Measurements from ENCODE around the gene DGKQ. TPM values are rescaled to one million over a fixed set of nuclear protein-coding genes. Genes with fewer than 3 reads are reported as not detected.

The DGKQ gene
- total and polyA plus RNA-seq, 2 donors (not counting 3 experiments of a cell fraction or from before 2014, with no cell fraction given): 15.8 to 20.2 TPM

GRCh38 chr4:958696-959337 lies 14.6 kb downstream of the DGKQ start:
- Histone ChIP-seq H3K4me2 (ENCODE audit: insufficient read depth, low read length) (no peak overlapping the region), H3K9me1 (replicated peaks; ENCODE audit: control insufficient read depth, extremely low read depth, insufficient read depth, low read length) (no peaks in the 10 kb centered on the region), H3K4me3 (replicated peaks in 1 of 3; ENCODE audit: insufficient read depth in 1 of 3, low read depth in 1 of 3, low read length in 3 of 3) (no peak overlapping the region), H3K27me3 (ENCODE audit: control insufficient read depth in 2 of 2, insufficient read depth in 2 of 2, low read length in 2 of 2) (no peaks in the 10 kb centered on the region), H3K9ac (replicated peaks; ENCODE audit: extremely low read depth, insufficient read depth, low read length) (no peak overlapping the region), H4K20me1 (replicated peaks; ENCODE audit: control insufficient read depth, extremely low read depth, insufficient read depth, low read length) (no peaks in the 10 kb centered on the region), H3K36me3 (ENCODE audit: control insufficient read depth in 2 of 2, extremely low read depth in 1 of 2, insufficient read depth in 2 of 2, low read length in 2 of 2) (peaks cover 0 to 15% of the 10 kb centered on the region in 2 experiments), H3K4me1 (ENCODE audit: control insufficient read depth, extremely low read depth, insufficient read depth, low read length) (no peaks in the 10 kb centered on the region), H3K79me2 (ENCODE audit: control insufficient read depth, insufficient read depth, low read length) (no peaks in the 10 kb centered on the region), H3K27ac (ENCODE audit: insufficient read depth, low read depth, low read length) (no peak overlapping the region), H2AFZ (ENCODE audit: low read depth, low read length) (no peak overlapping the region), H3K9me3 (replicated peaks; ENCODE audit: control insufficient read depth, insufficient read depth, low read length) (no peaks in the 10 kb centered on the region)
- DNase-seq (ENCODE audit: low read depth, low spot score): no peak
- dilution Hi-C loops (cut with MboI; ENCODE audit: extremely low pct_ligation_motif_present, low sequenced_read_pairs) (no loop called here), intact Hi-C loops (cut with micrococcal nuclease) (no loop called here)
- TF ChIP-seq POLR2A (IDR thresholded peaks at IDR 0.05; ENCODE audit: low read depth, low read length) (no peak), CTCF (IDR thresholded peaks at IDR 0.05; ENCODE audit: extremely low read depth in 1 of 2, insufficient read depth in 1 of 2, low read depth in 1 of 2, low read length in 2 of 2) (no peak), EZH2 (IDR thresholded peaks at IDR 0.05; ENCODE audit: borderline replicate concordance, low read depth, low read length, severe bottlenecking) (no peak)
- ChIA-PET POLR2A (no interaction called here), CTCF (no interaction called here)
- BruUV-seq (replicated peaks): no TSS peak
- FAIRE-seq: no peak

- H3K27ac ChIP-seq (ENCODE audit: insufficient read depth, low read depth, low read length): no peak overlapping the region
- H3K4me3 ChIP-seq (replicated peaks in 1 of 3; ENCODE audit: insufficient read depth in 1 of 3, low read depth in 1 of 3, low read length in 3 of 3): no peak overlapping the region
- H3K79me2 ChIP-seq (ENCODE audit: control insufficient read depth, insufficient read depth, low read length): no peaks in the 10 kb centered on the region
- dilution Hi-C loops (cut with MboI; ENCODE audit: extremely low pct_ligation_motif_present, low sequenced_read_pairs): no loop called here
- POLR2A ChIA-PET: no interaction called here
- H3K4me1 ChIP-seq (ENCODE audit: control insufficient read depth, extremely low read depth, insufficient read depth, low read length): no peaks in the 10 kb centered on the region
- BruUV-seq (replicated peaks): no TSS peak
- FAIRE-seq: no peak
- H3K27me3 ChIP-seq (ENCODE audit: control insufficient read depth in 2 of 2, insufficient read depth in 2 of 2, low read length in 2 of 2): no peaks in the 10 kb centered on the region
- intact Hi-C loops (cut with micrococcal nuclease): no loop called here
- H2AFZ ChIP-seq (ENCODE audit: low read depth, low read length): no peak overlapping the region
- H3K36me3 ChIP-seq (ENCODE audit: control insufficient read depth in 2 of 2, extremely low read depth in 1 of 2, insufficient read depth in 2 of 2, low read length in 2 of 2): peaks cover 0 to 15% of the 10 kb centered on the region in 2 experiments
- H4K20me1 ChIP-seq (replicated peaks; ENCODE audit: control insufficient read depth, extremely low read depth, insufficient read depth, low read length): no peaks in the 10 kb centered on the region
- no peaks in the 10 kb centered on the region for H3K9me3 ChIP-seq (replicated peaks; ENCODE audit: control insufficient read depth, insufficient read depth, low read length)
- DNase-seq (ENCODE audit: low read depth, low spot score): no peak
- no peak overlapping the region for H3K4me2 ChIP-seq (ENCODE audit: insufficient read depth, low read length)
- CTCF ChIA-PET: no interaction called here
- no peaks in the 10 kb centered on the region for H3K9me1 ChIP-seq (replicated peaks; ENCODE audit: control insufficient read depth, extremely low read depth, insufficient read depth, low read length)
- no peak overlapping the region for H3K9ac ChIP-seq (replicated peaks; ENCODE audit: extremely low read depth, insufficient read depth, low read length)
- no peak for TF ChIP-seq FOS (IDR thresholded peaks at IDR 0.05; ENCODE audit: borderline replicate concordance, insufficient read depth, low read length)
These were observed 15.1 kb downstream of the DGKQ start for GRCh38 chr4:958314-958665.

All from endothelial cell of umbilical vein (primary cell).